DMS153 treated with DMSO at 0.1 percent for 48 hours (cell line): ENCODE measurements around the gene WWOX.

ENCODE experiments used
- DNase-seq: peaks from one replicate; lab custom pipeline; 2025; ENCODE audit not compliant: unreplicated experiment; lab: John Stamatoyannopoulos, UW

The WWOX gene

GRCh38 chr16:78386557-78387324 lies 287.3 kb downstream of the WWOX start:
- no peak for DNase-seq

- DNase-seq: no peak
Measured at GRCh38 chr16:78389009-78389498, 289.6 kb downstream of the WWOX start.

GRCh38 chr16:78390092-78390491 lies 290.6 kb downstream of the WWOX start:
- no peak for DNase-seq

- no peak for DNase-seq
Measured at GRCh38 chr16:78390508-78391324, 291.3 kb downstream of the WWOX start.

GRCh38 chr16:78392585-78393195 lies 293.2 kb downstream of the WWOX start:
- no peak for DNase-seq

- DNase-seq: no peak
Measured at GRCh38 chr16:78395035-78395434, 295.6 kb downstream of the WWOX start.

- no peak for DNase-seq
Measured at GRCh38 chr16:78396046-78396445, 296.6 kb downstream of the WWOX start.

- DNase-seq: no peak
Measured at GRCh38 chr16:78396673-78397072, 297.2 kb downstream of the WWOX start.

- no peak for DNase-seq
Measured at GRCh38 chr16:78399384-78399783, 299.9 kb downstream of the WWOX start.

GRCh38 chr16:78402833-78403232 lies 303.4 kb downstream of the WWOX start:
- DNase-seq: no peak

- DNase-seq: no peak
Measured at GRCh38 chr16:78405040-78405439, 305.6 kb downstream of the WWOX start.

GRCh38 chr16:78405833-78406232 lies 306.4 kb downstream of the WWOX start:
- DNase-seq: no peak

GRCh38 chr16:78407191-78407590 lies 307.7 kb downstream of the WWOX start:
- DNase-seq: no peak

GRCh38 chr16:78413651-78414050 lies 314.2 kb downstream of the WWOX start:
- no peak for DNase-seq

GRCh38 chr16:78415013-78415412 lies 315.6 kb downstream of the WWOX start:
- DNase-seq: no peak

- DNase-seq: no peak
Measured at GRCh38 chr16:78415669-78416068, 316.2 kb downstream of the WWOX start.

GRCh38 chr16:78416400-78416799 lies 316.9 kb downstream of the WWOX start:
- DNase-seq: no peak

GRCh38 chr16:78421181-78421708 lies 321.8 kb downstream of the WWOX start:
- DNase-seq: no peak

- no peak for DNase-seq
Measured at GRCh38 chr16:78425281-78425680, 325.8 kb downstream of the WWOX start.

GRCh38 chr16:78425891-78426510 lies 326.5 kb downstream of the WWOX start:
- DNase-seq: no peak

- DNase-seq: no peak
Measured at GRCh38 chr16:78428193-78428592, 328.7 kb downstream of the WWOX start.
